K562 (cell line): ENCODE measurements around the gene RAG2. TPM values are rescaled to one million over a fixed set of nuclear protein-coding genes. Genes with fewer than 3 reads are reported as not detected.

Experiments
- ARID1B ChIP-seq: fragments of 450-650 bp; IDR thresholded peaks from 2 replicates; pipeline ENCODE4 v1.6.1; 2016; ENCODE audit warnings: antibody characterized with exemption, mild to moderate bottlenecking, inconsistent platforms
- CXXC5 ChIP-seq: fragments of 250-450 bp; sonication (Bioruptor Pico); IDR thresholded peaks from 2 replicates; pipeline ENCODE4 v1.8.0; 2022; ENCODE audit warnings: inconsistent platforms, mild to moderate bottlenecking, moderate library complexity
- ESRRA ChIP-seq: fragments of 450-650 bp; IDR thresholded peaks from 2 replicates; pipeline ENCODE4 v1.6.1; 2014; ENCODE audit warnings: low read depth, mild to moderate bottlenecking, moderate library complexity, borderline replicate concordance
- FOXM1 ChIP-seq, 2 experiments: fragments of 450-650 bp in 1 of 2; sonication (generic) in 1 of 2; formaldehyde crosslinking in 1 of 2; IDR thresholded peaks; 2 replicates each; pipeline versions ENCODE4 v1.6.1 to v1.9.0; 2017 to 2022; ENCODE audit warnings: low read depth in 2 of 2, mild to moderate bottlenecking in 2 of 2, missing genetic modification reagents in 1 of 2, moderate library complexity in 1 of 2
- GATA2 ChIP-seq: sonication (generic); formaldehyde crosslinking; IDR thresholded peaks from 2 replicates; pipeline ENCODE4 v1.4.0; 2020; ENCODE audit warnings: mild to moderate bottlenecking, missing genetic modification reagents
- MYBL2 ChIP-seq, 2 experiments: fragments of 450-650 bp in 1 of 2; sonication (generic) in 1 of 2; formaldehyde crosslinking in 1 of 2; IDR thresholded peaks; 2 replicates each; pipeline versions ENCODE4 v1.6.1 to v1.8.1; 2017 to 2022; ENCODE audit warnings: borderline replicate concordance in 1 of 2, inconsistent platforms in 1 of 2, low read depth in 1 of 2, mild to moderate bottlenecking in 1 of 2, missing genetic modification reagents in 1 of 2, moderate library complexity in 1 of 2
- PHB ChIP-seq: fragments of 250-450 bp; sonication (Bioruptor Pico); IDR thresholded peaks from 2 replicates; pipeline ENCODE4 v1.5.0; 2021
- RFX1 ChIP-seq: fragments of 450-650 bp; IDR thresholded peaks from 2 replicates; pipeline ENCODE4 v1.6.1; 2016; ENCODE audit warnings: mild to moderate bottlenecking, moderate library complexity
- TEAD4 ChIP-seq, 2 experiments: sonication (generic) in 1 of 2; formaldehyde crosslinking in 1 of 2; IDR thresholded peaks; 2 replicates each; pipeline versions ENCODE4 v1.6.1 to v1.8.0; 2012 to 2022; ENCODE audit warnings: borderline replicate concordance in 1 of 2, inconsistent platforms in 1 of 2, low read length in 1 of 2, mild to moderate bottlenecking in 1 of 2, missing genetic modification reagents in 1 of 2
- ZNF23 ChIP-seq: fragments of 250-450 bp; sonication (Bioruptor Pico); IDR thresholded peaks from 2 replicates; pipeline ENCODE4 v1.4.0; 2020; ENCODE audit warnings: mild to moderate bottlenecking
- polyA plus RNA-seq, 8 experiments: library from polyadenylated mRNA; depleted of rRNA in 4 of 8; stranded (reverse) in 5 of 8; unstranded in 3 of 8; fragments of >200 nt; fragmentation: Nextera tagmentation in 2 of 8; fragmentation: Illumina TruSeq in 1 of 8; extraction: Ambion mirVana in 2 of 8; extraction: Trizol in 1 of 8; gene quantifications; 2 replicates each; pipeline versions ENCODE4 v1.2.1 to v1.2.3, GENCODE V29; 2011 to 2014; ENCODE audit warnings: inconsistent platforms in 1 of 8, missing spikeins in 1 of 8
- total RNA-seq, 7 experiments: library from RNA; depleted of rRNA in 6 of 7; stranded (reverse); fragments of >200 nt in 6 of 7; fragmentation: Illumina TruSeq in 2 of 7; extraction: Trizol in 2 of 7; gene quantifications; 2 replicates each; pipeline versions ENCODE4 v1.2.1 to v1.2.3, GENCODE V29; 2011 to 2021; ENCODE audit warnings: low replicate concordance in 1 of 7
- TF ChIP-seq, protein P1 (sequence below): fragments of 250-450 bp; sonication (Bioruptor Pico); IDR thresholded peaks from 2 replicates; pipeline ENCODE4 v1.6.1; 2021; ENCODE audit warnings: mild to moderate bottlenecking
- TF ChIP-seq, protein P2 (sequence below): fragments of 450-650 bp; IDR thresholded peaks from 2 replicates; pipeline ENCODE4 v1.7.0; 2016; ENCODE audit warnings: borderline replicate concordance
- TF ChIP-seq, protein P3 (sequence below): fragments of 250-450 bp; sonication (Bioruptor Pico); IDR thresholded peaks from 2 replicates; pipeline ENCODE4 v1.8.0; 2022; ENCODE audit warnings: inconsistent platforms

The RAG2 gene
- total and polyA plus RNA-seq, 9 of the 15 experiments (the other 6 are each of a cell fraction or from before 2014, with no cell fraction given): 0.06 to 2.7 (median 0.26) TPM; not detected in 3

DNA sequence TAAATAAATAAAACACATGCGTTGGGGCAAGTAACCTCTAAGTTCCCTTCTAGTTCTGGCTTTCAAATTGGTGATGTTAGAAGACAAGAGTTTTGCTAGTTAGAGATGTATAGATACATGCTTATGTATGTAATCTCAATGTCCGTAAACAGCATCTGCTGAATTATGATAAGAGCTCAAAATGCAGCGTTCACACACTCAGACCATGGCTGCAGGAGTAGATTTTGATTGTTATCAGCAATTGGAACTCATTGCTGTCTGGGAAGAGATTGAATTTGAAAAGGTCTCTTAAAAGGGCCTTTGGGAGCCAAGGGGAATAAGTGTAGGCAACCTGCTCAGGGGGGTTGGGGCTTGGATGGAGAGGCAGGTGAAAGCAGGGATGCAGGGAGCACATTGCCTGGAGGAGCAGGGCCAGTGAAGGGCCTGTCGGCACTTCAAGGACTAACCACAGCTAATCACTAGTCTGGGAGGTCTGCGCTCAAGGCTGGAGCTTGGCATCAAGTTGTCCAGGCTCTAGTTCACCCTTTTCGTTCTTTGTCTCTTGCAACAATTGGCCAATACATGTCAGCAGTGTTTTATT lies 32.9 kb downstream of the RAG2 start (continued):
- TF ChIP-seq RFX1 (no peak), PHB (no peak), ESRRA (no peak; the same call in 1 of the 2 replicates), CXXC5 (CRISPR knock-in tag) (peak; percentile 33; the same call in 1 of the 2 replicates), GATA2 (0 out of 2 replicates have a peak, but pooled peaks have one; percentile 27), MYBL2 (IDR thresholded peaks at IDR 0.05; ENCODE audit: low read depth) (no peak), MYBL2 (CRISPR knock-in tag; IDR thresholded peaks at IDR 0.05; ENCODE audit: borderline replicate concordance) (no peak), ZNF23 (CRISPR knock-in tag) (no peak), FOXM1 (IDR thresholded peaks at IDR 0.05; ENCODE audit: low read depth) (peak; percentile 37; the same call in 1 of the 2 replicates), FOXM1 (CRISPR knock-in tag; IDR thresholded peaks at IDR 0.05; ENCODE audit: low read depth) (no peak), ARID1B (peak; percentile 77), TEAD4 (IDR thresholded peaks at IDR 0.05; ENCODE audit: low read length) (peak; percentile 83), TEAD4 (CRISPR knock-in tag; IDR thresholded peaks at IDR 0.05; ENCODE audit: borderline replicate concordance) (no peak)
- TF ChIP-seq, protein P1, sequence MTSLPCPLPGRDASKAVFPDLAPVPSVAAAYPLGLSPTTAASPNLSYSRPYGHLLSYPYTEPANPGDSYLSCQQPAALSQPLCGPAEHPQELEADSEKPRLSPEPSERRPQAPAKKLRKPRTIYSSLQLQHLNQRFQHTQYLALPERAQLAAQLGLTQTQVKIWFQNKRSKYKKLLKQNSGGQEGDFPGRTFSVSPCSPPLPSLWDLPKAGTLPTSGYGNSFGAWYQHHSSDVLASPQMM (CRISPR knock-in tag): no peak
- TF ChIP-seq, protein P2, sequence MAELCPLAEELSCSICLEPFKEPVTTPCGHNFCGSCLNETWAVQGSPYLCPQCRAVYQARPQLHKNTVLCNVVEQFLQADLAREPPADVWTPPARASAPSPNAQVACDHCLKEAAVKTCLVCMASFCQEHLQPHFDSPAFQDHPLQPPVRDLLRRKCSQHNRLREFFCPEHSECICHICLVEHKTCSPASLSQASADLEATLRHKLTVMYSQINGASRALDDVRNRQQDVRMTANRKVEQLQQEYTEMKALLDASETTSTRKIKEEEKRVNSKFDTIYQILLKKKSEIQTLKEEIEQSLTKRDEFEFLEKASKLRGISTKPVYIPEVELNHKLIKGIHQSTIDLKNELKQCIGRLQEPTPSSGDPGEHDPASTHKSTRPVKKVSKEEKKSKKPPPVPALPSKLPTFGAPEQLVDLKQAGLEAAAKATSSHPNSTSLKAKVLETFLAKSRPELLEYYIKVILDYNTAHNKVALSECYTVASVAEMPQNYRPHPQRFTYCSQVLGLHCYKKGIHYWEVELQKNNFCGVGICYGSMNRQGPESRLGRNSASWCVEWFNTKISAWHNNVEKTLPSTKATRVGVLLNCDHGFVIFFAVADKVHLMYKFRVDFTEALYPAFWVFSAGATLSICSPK: no peak
- TF ChIP-seq, protein P3, sequence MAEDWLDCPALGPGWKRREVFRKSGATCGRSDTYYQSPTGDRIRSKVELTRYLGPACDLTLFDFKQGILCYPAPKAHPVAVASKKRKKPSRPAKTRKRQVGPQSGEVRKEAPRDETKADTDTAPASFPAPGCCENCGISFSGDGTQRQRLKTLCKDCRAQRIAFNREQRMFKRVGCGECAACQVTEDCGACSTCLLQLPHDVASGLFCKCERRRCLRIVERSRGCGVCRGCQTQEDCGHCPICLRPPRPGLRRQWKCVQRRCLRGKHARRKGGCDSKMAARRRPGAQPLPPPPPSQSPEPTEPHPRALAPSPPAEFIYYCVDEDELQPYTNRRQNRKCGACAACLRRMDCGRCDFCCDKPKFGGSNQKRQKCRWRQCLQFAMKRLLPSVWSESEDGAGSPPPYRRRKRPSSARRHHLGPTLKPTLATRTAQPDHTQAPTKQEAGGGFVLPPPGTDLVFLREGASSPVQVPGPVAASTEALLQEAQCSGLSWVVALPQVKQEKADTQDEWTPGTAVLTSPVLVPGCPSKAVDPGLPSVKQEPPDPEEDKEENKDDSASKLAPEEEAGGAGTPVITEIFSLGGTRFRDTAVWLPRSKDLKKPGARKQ (CRISPR knock-in tag): no peak
